ENCODE measurements around the gene USH1C. TPM values are rescaled to one million over a fixed set of nuclear protein-coding genes. Genes with fewer than 3 reads are reported as not detected.

USH1C gene
- 0.59 to 1.5 TPM (median 1.0 TPM) in 5 replicates for total RNA-seq (2022; extraction: Qiagen RNA extraction)

GRCh38 chr11:17544181-17544622 is at the start of gene USH1C:
Gene USH1C, minus strand, starts transcription at chr11:17544416. Its CDS starts 109 bp downstream, at chr11:17544307.

GRCh38 chr11:17547051-17547577 is 2.9 kb upstream of the USH1C start, which contains the start of gene OTOG:
Gene OTOG, plus strand, starts transcription at chr11:17547259. Its CDS starts 114 bp downstream, at chr11:17547373.

GRCh38 chr11:17476317-17477083 is 67.7 kb downstream of the USH1C start, which contains the start of gene ABCC8:
Gene ABCC8, minus strand, starts transcription at chr11:17476845. Its CDS starts 69 bp downstream, at chr11:17476776.

Other genes with a start within 250 kb of the USH1C start
- 1.7 to 2.6 TPM (median 2.3 TPM) in 5 replicates for gene NCR3LG1, start 192.6 kb downstream of the USH1C start, total RNA-seq (2022; extraction: Qiagen RNA extraction)
- 0.30 to 0.60 TPM (median 0.45 TPM) in 5 replicates for gene KCNJ11, start 155.8 kb downstream of the USH1C start, total RNA-seq (2022; extraction: Qiagen RNA extraction)
- 1.5 to 2.3 TPM (median 1.8 TPM) in 5 replicates for gene ABCC8, start 67.6 kb downstream of the USH1C start, total RNA-seq (2022; extraction: Qiagen RNA extraction)
- gene OTOG, start 2.8 kb upstream of the USH1C start, total RNA-seq (2022; extraction: Qiagen RNA extraction): not detected in 5 replicates
- not detected in 5 replicates for gene MYOD1, start 175.2 kb upstream of the USH1C start, total RNA-seq (2022; extraction: Qiagen RNA extraction)
- gene KCNC1, start 190.4 kb upstream of the USH1C start, total RNA-seq (2022; extraction: Qiagen RNA extraction): 0.03 to 0.14 TPM (median 0.06 TPM) in 5 replicates